Measurements from ENCODE around the gene CTNNA3.

CTNNA3 gene

DNA sequence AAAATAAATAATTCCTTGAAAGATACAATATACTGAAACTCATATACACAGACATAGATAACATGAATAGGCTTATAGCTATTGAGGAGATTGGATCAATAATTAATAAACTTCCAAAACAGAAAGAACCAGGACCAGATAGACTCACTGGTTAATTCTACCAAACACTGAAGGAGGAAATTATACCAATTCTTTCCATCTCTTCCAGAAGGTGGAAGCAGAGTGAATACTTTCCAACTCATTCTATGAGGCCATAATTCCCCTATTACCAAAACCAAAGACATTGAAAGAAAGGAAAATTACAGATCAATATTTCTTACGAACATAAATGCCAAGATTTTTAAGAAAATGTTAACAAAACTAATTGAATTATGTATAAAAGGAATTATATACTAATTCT is 1394.9 kb downstream of the CTNNA3 start:
- Mint-ChIP-seq H3K4me1 (ENCODE audit: low read depth) (no peaks in the 10 kb centered on the region), H3K9me3 (ENCODE audit: low read depth) (no peaks in the 10 kb centered on the region), H3K27me3 (no peaks in the 10 kb centered on the region), H3K27ac (no peak overlapping the region), H3K36me3 (no peaks in the 10 kb centered on the region), H3K4me3 (no peak overlapping the region)

- Mint-ChIP-seq H3K27ac (no peak overlapping the region), H3K36me3 (no peaks in the 10 kb centered on the region), H3K9me3 (ENCODE audit: low read depth) (no peaks in the 10 kb centered on the region), H3K27me3 (no peaks in the 10 kb centered on the region), H3K4me3 (no peak overlapping the region), H3K4me1 (ENCODE audit: low read depth) (no peaks in the 10 kb centered on the region)
Measured at GRCh38 chr10:66295602-66296001, 1400.4 kb downstream of the CTNNA3 start.

- Mint-ChIP-seq H3K27me3 (no peaks in the 10 kb centered on the region), H3K9me3 (ENCODE audit: low read depth) (no peaks in the 10 kb centered on the region), H3K4me1 (ENCODE audit: low read depth) (no peaks in the 10 kb centered on the region), H3K36me3 (no peaks in the 10 kb centered on the region), H3K4me3 (no peak overlapping the region), H3K27ac (no peak overlapping the region)
Measured at GRCh38 chr10:66294538-66294937, 1401.5 kb downstream of the CTNNA3 start.

- Mint-ChIP-seq H3K9me3 (ENCODE audit: low read depth) (no peaks in the 10 kb centered on the region), H3K4me1 (ENCODE audit: low read depth) (no peaks in the 10 kb centered on the region), H3K27ac (no peak overlapping the region), H3K36me3 (no peaks in the 10 kb centered on the region), H3K4me3 (no peak overlapping the region), H3K27me3 (no peaks in the 10 kb centered on the region)
Measured at GRCh38 chr10:66292922-66293321, 1403.1 kb downstream of the CTNNA3 start.

- H3K27ac Mint-ChIP-seq, result no peak overlapping the region
- no peaks in the 10 kb centered on the region for H3K9me3 Mint-ChIP-seq (ENCODE audit: low read depth)
- H3K4me3 Mint-ChIP-seq, result no peak overlapping the region
- H3K4me1 Mint-ChIP-seq (ENCODE audit: low read depth), result no peaks in the 10 kb centered on the region
- no peaks in the 10 kb centered on the region for H3K36me3 Mint-ChIP-seq
- H3K27me3 Mint-ChIP-seq, result no peaks in the 10 kb centered on the region
Measured at GRCh38 chr10:66292456-66292855, 1403.5 kb downstream of the CTNNA3 start.

DNA sequence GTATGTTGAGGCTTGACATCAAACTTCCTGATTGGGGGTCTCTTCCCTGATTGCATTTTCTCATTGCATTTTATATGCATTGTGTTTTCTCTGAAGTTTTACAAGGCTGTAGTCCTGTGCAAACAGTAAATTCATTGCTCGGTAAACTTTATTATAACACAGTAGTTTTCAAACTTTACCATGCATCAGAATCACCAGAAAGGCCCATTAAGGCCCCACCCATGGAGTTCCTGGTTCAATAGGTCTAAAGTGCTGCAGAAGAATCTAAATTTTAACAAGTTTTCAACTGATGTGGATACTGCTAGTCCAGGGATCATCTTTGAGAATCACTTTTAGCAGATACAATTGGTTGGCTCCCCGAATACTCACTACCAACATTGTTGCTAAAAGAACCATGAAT is 1404.9 kb downstream of the CTNNA3 start:
- H3K36me3 Mint-ChIP-seq, result no peaks in the 10 kb centered on the region
- H3K4me3 Mint-ChIP-seq, result no peak overlapping the region
- H3K4me1 Mint-ChIP-seq (ENCODE audit: low read depth), result no peaks in the 10 kb centered on the region
- H3K9me3 Mint-ChIP-seq (ENCODE audit: low read depth), result no peaks in the 10 kb centered on the region
- no peaks in the 10 kb centered on the region for H3K27me3 Mint-ChIP-seq
- H3K27ac Mint-ChIP-seq, result no peak overlapping the region

GRCh38 chr10:66284621-66285020 is 1411.4 kb downstream of the CTNNA3 start:
- H3K27ac Mint-ChIP-seq, result no peak overlapping the region
- H3K36me3 Mint-ChIP-seq, result no peaks in the 10 kb centered on the region
- H3K9me3 Mint-ChIP-seq (ENCODE audit: low read depth), result no peaks in the 10 kb centered on the region
- H3K4me1 Mint-ChIP-seq (ENCODE audit: low read depth), result no peaks in the 10 kb centered on the region
- no peak overlapping the region for H3K4me3 Mint-ChIP-seq
- H3K27me3 Mint-ChIP-seq, result no peaks in the 10 kb centered on the region

DNA sequence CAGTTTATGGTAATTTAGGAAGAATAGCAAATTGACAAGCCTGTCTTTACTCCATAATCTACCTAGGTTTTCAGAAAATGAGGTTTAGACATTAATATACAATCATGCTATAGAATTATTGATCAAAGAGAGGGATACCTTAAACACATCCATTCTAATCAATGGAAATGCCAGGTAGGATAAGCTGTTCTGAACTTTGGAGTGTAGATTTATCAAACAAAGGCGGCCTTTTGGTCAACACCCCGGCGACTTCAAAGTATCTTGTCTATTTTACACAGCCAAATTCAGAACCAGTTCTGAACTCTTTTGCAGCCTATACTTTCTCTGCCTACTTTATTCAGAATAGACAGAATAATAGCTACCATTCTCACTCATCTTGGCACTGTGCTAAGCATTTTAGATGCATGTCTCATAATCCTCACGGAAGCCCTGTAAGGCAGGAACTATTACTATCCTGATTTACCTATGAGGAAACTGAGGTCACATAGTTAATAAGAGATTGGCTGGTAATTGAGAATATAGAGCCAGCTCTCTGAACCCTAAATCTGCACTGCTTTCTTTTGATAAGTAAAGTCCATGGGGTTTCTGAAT is 1412.0 kb downstream of the CTNNA3 start:
- Mint-ChIP-seq H3K36me3 (no peaks in the 10 kb centered on the region), H3K27ac (no peak overlapping the region), H3K4me3 (no peak overlapping the region), H3K4me1 (ENCODE audit: low read depth) (no peaks in the 10 kb centered on the region), H3K9me3 (ENCODE audit: low read depth) (no peaks in the 10 kb centered on the region), H3K27me3 (no peaks in the 10 kb centered on the region)

DNA sequence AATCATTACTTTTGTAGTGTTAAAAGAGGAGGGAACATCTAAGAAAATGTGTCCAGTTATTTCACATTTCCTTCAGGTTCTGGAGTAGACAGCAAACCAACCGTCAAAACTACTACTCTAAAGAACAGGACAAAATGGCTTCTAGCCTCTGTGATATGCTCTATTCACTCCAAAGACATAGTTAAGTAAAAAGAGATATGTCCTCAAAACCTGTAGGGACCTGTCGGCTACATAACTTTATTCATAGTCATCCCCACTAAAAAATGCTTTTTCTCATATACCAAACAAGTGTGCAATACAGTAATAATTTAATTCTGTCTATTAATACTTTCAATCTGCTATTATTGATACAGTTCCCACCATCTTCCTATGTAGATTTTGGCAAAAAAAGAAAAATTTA is 1412.9 kb downstream of the CTNNA3 start:
- Mint-ChIP-seq H3K4me1 (ENCODE audit: low read depth) (no peaks in the 10 kb centered on the region), H3K4me3 (no peak overlapping the region), H3K27ac (no peak overlapping the region), H3K36me3 (no peaks in the 10 kb centered on the region), H3K9me3 (ENCODE audit: low read depth) (no peaks in the 10 kb centered on the region), H3K27me3 (no peaks in the 10 kb centered on the region)

GRCh38 chr10:66281327-66281726 is 1414.7 kb downstream of the CTNNA3 start:
- Mint-ChIP-seq H3K36me3 (no peaks in the 10 kb centered on the region), H3K27ac (no peak overlapping the region), H3K9me3 (ENCODE audit: low read depth) (no peaks in the 10 kb centered on the region), H3K27me3 (no peaks in the 10 kb centered on the region), H3K4me1 (ENCODE audit: low read depth) (no peaks in the 10 kb centered on the region), H3K4me3 (no peak overlapping the region)

- Mint-ChIP-seq H3K36me3 (no peaks in the 10 kb centered on the region), H3K27ac (no peak overlapping the region), H3K4me1 (ENCODE audit: low read depth) (no peaks in the 10 kb centered on the region), H3K27me3 (no peaks in the 10 kb centered on the region), H3K4me3 (no peak overlapping the region), H3K9me3 (ENCODE audit: low read depth) (peaks cover 5% of the 10 kb centered on the region)
Measured at GRCh38 chr10:66277481-66277880, 1418.5 kb downstream of the CTNNA3 start.

- no peaks in the 10 kb centered on the region for H3K4me1 Mint-ChIP-seq (ENCODE audit: low read depth)
- H3K27ac Mint-ChIP-seq, result no peak overlapping the region
- no peak overlapping the region for H3K4me3 Mint-ChIP-seq
- no peaks in the 10 kb centered on the region for H3K36me3 Mint-ChIP-seq
- no peaks in the 10 kb centered on the region for H3K27me3 Mint-ChIP-seq
- H3K9me3 Mint-ChIP-seq (ENCODE audit: low read depth), result peaks cover 5% of the 10 kb centered on the region
Measured at GRCh38 chr10:66273966-66274519, 1422.0 kb downstream of the CTNNA3 start.

DNA sequence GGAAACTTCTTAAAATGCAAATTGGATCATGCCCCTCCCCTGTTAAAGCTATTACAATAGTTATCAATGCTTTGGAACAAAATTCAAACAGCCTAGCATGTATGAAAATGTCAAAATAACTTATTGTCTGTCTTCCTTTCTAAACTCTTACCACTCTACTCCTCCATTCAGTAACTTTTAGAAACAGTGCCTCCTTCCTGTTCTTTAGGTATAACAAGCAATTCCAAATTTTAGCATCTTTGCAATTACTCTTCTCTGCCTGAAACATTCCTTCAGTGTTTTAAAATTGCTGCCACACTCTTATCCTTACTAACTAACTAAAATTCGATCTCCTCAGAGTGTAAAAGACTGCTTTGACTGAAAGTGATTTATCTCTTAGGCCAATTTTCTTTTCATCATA is 1430.6 kb downstream of the CTNNA3 start:
- H3K4me3 Mint-ChIP-seq, result no peak overlapping the region
- no peaks in the 10 kb centered on the region for H3K4me1 Mint-ChIP-seq (ENCODE audit: low read depth)
- H3K27me3 Mint-ChIP-seq, result no peaks in the 10 kb centered on the region
- H3K27ac Mint-ChIP-seq, result no peak overlapping the region
- no peaks in the 10 kb centered on the region for H3K36me3 Mint-ChIP-seq
- no peaks in the 10 kb centered on the region for H3K9me3 Mint-ChIP-seq (ENCODE audit: low read depth)

DNA sequence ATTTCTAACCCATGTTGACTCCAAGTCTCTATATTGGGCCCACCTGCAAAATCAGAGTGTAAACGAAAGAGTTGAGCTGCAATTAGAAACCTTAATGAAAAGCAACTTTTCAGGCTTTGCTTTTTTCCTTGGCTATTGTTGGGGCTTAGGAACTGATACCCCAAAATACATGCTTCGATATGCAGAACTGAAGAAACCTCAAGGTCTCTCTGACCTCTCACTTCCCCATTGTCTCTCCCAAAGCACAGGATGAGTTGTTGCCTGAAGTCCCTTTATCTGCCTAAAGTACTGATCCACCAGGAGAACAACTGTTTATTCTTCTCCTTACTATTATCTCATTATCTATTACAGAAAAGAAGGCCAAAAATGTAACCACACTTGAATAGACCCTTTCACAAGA is 1436.2 kb downstream of the CTNNA3 start:
- no peaks in the 10 kb centered on the region for H3K4me1 Mint-ChIP-seq (ENCODE audit: low read depth)
- H3K27ac Mint-ChIP-seq, result no peak overlapping the region
- H3K36me3 Mint-ChIP-seq, result no peaks in the 10 kb centered on the region
- H3K9me3 Mint-ChIP-seq (ENCODE audit: low read depth), result no peaks in the 10 kb centered on the region
- H3K27me3 Mint-ChIP-seq, result no peaks in the 10 kb centered on the region
- H3K4me3 Mint-ChIP-seq, result no peak overlapping the region

DNA sequence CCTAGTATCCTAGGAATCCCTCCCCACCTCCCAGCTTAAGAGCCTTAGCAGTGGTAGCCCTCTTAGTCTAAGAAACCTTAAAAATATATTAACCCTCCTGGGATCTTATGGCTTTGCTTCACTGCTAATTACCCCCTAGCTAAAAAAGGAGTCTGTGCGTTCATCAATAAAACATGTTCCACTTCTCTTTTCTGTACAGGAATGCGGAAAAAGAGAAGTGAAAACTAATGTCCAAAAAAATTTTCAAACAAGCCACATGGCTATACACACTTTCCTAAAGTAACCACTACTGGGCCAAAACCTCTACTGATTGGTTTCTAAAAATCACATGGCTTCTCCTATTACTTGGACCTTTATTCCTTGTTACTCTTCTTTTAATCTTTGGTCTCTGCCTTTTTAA is 1437.3 kb downstream of the CTNNA3 start:
- H3K27ac Mint-ChIP-seq, result no peak overlapping the region
- no peaks in the 10 kb centered on the region for H3K27me3 Mint-ChIP-seq
- H3K9me3 Mint-ChIP-seq (ENCODE audit: low read depth), result no peaks in the 10 kb centered on the region
- H3K4me1 Mint-ChIP-seq (ENCODE audit: low read depth), result no peaks in the 10 kb centered on the region
- H3K4me3 Mint-ChIP-seq, result no peak overlapping the region
- no peaks in the 10 kb centered on the region for H3K36me3 Mint-ChIP-seq

- Mint-ChIP-seq H3K36me3 (no peaks in the 10 kb centered on the region), H3K4me3 (no peak overlapping the region), H3K9me3 (ENCODE audit: low read depth) (no peaks in the 10 kb centered on the region), H3K27me3 (no peaks in the 10 kb centered on the region), H3K27ac (no peak overlapping the region), H3K4me1 (ENCODE audit: low read depth) (no peaks in the 10 kb centered on the region)
Measured at GRCh38 chr10:66257801-66258200, 1438.2 kb downstream of the CTNNA3 start.
